Right forelimb (tissue), 1 donor: ENCODE data around the gene SRGAP2C.
"Not testable (repeated sequence)": the region's sequence is repeated elsewhere in the genome, so short reads cannot be mapped to it uniquely, and the experiment has no call there.

Source experiments
- DNase-seq: peaks from one replicate; pipeline ENCODE4 v3.0.0-alpha.2; 2018

SRGAP2C gene

GRCh38 chr1:121187914-121188313 is 3.1 kb downstream of the SRGAP2C start:
- DNase-seq: not testable (repeated sequence)

- DNase-seq: not testable (repeated sequence)
Observed at GRCh38 chr1:121192512-121192911, 7.7 kb downstream of the SRGAP2C start.

GRCh38 chr1:121197095-121197882 is 12.5 kb downstream of the SRGAP2C start:
- not testable (repeated sequence) for DNase-seq

GRCh38 chr1:121199763-121200162 is 15.0 kb downstream of the SRGAP2C start:
- not testable (repeated sequence) for DNase-seq

GRCh38 chr1:121200232-121200631 is 15.5 kb downstream of the SRGAP2C start:
- not testable (repeated sequence) for DNase-seq

- not testable (repeated sequence) for DNase-seq
Observed at GRCh38 chr1:121200985-121201981, 16.5 kb downstream of the SRGAP2C start.

- not testable (repeated sequence) for DNase-seq
Observed at GRCh38 chr1:121202986-121203385, 18.2 kb downstream of the SRGAP2C start.

- not testable (repeated sequence) for DNase-seq
Observed at GRCh38 chr1:121205786-121206711, 21.3 kb downstream of the SRGAP2C start.

- not testable (repeated sequence) for DNase-seq
Observed at GRCh38 chr1:121207328-121207727, 22.6 kb downstream of the SRGAP2C start.

- not testable (repeated sequence) for DNase-seq
Observed at GRCh38 chr1:121208375-121208774, 23.6 kb downstream of the SRGAP2C start.

GRCh38 chr1:121210778-121211177 is 26.0 kb downstream of the SRGAP2C start:
- not testable (repeated sequence) for DNase-seq

GRCh38 chr1:121213491-121213890 is 28.7 kb downstream of the SRGAP2C start:
- not testable (repeated sequence) for DNase-seq

GRCh38 chr1:121214544-121215156 is 29.9 kb downstream of the SRGAP2C start:
- DNase-seq: not testable (repeated sequence)

GRCh38 chr1:121215699-121216417 is 31.1 kb downstream of the SRGAP2C start:
- DNase-seq: not testable (repeated sequence)

GRCh38 chr1:121216676-121217075 is 31.9 kb downstream of the SRGAP2C start:
- DNase-seq: not testable (repeated sequence)

GRCh38 chr1:121221770-121222169 is 37.0 kb downstream of the SRGAP2C start:
- not testable (repeated sequence) for DNase-seq

- DNase-seq: not testable (repeated sequence)
Observed at GRCh38 chr1:121224714-121225113, 39.9 kb downstream of the SRGAP2C start.

GRCh38 chr1:121226295-121226904 is 41.6 kb downstream of the SRGAP2C start:
- not testable (repeated sequence) for DNase-seq

- not testable (repeated sequence) for DNase-seq
Observed at GRCh38 chr1:121226925-121227324, 42.1 kb downstream of the SRGAP2C start.
